PFSK-1 (cell line): ENCODE data around the gene POM121L2.

Experiments
- FOXP2 ChIP-seq: optimal IDR thresholded peaks from 2 replicates; pipeline ENCODE3; 2011; ENCODE audit warnings: borderline replicate concordance, control low read depth, inconsistent platforms; ENCODE audit not compliant: insufficient read depth; ENCODE audit errors: extremely low read length, extremely low read depth
- POLR2AphosphoS5 ChIP-seq: IDR thresholded peaks from 2 replicates; pipeline ENCODE4 v1.6.1; 2012; ENCODE audit warnings: low read depth, mild to moderate bottlenecking, control low read depth, low read length, moderate library complexity
- SIN3A ChIP-seq: IDR thresholded peaks from 2 replicates; pipeline ENCODE4 v1.6.1; 2012; ENCODE audit warnings: mild to moderate bottlenecking, low read length, moderate library complexity, borderline replicate concordance; ENCODE audit not compliant: insufficient read depth
- TAF1 ChIP-seq: IDR thresholded peaks from 2 replicates; pipeline ENCODE4 v1.6.1; 2012; ENCODE audit warnings: low read length, control low read depth, borderline replicate concordance; ENCODE audit not compliant: insufficient read depth
- TF ChIP-seq, protein P1 (sequence below), 2 experiments: IDR thresholded peaks; 2 replicates each; pipeline versions ENCODE4 v1.6.1 to v1.8.0; 2011 to 2012; ENCODE audit warnings: low read depth in 2 of 2, low read length in 2 of 2, control low read depth in 1 of 2, inconsistent platforms in 1 of 2, mild to moderate bottlenecking in 1 of 2, moderate library complexity in 1 of 2; ENCODE audit not compliant: insufficient read depth in 1 of 2

POM121L2 gene

DNA sequence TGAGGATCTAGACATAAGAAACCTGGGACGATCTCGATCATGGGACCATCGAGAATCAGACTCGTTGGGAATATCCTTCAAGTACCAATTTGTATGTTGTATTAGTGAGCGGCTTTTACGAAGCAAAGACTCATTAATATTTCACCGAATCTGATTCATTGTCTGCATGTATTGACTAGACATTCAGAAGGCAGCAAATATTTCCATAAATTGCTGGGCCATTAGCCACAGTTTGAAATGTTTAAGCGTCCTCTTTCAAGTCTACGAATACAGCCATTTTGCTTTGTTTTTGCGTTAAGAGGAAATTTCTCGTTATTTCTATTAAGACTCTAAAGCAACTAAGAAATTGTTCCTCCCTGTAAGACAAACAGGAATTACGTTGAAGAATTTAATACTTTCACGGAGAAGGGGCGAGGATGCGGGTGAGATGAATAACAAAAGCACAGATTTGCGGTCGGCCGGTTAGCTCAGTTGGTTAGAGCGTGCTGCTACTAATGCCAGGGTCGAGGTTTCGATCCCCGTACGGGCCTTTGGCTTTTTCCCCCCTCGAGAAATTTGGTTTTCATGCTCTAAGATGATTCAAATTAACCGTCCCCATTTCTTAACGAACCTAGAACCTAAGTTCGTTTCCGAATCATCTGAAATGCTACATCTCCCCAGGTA lies 18.5 kb downstream of the POM121L2 start:
- TF ChIP-seq SIN3A = no peak
- TF ChIP-seq TAF1 = no peak
- TF ChIP-seq, protein P1, sequence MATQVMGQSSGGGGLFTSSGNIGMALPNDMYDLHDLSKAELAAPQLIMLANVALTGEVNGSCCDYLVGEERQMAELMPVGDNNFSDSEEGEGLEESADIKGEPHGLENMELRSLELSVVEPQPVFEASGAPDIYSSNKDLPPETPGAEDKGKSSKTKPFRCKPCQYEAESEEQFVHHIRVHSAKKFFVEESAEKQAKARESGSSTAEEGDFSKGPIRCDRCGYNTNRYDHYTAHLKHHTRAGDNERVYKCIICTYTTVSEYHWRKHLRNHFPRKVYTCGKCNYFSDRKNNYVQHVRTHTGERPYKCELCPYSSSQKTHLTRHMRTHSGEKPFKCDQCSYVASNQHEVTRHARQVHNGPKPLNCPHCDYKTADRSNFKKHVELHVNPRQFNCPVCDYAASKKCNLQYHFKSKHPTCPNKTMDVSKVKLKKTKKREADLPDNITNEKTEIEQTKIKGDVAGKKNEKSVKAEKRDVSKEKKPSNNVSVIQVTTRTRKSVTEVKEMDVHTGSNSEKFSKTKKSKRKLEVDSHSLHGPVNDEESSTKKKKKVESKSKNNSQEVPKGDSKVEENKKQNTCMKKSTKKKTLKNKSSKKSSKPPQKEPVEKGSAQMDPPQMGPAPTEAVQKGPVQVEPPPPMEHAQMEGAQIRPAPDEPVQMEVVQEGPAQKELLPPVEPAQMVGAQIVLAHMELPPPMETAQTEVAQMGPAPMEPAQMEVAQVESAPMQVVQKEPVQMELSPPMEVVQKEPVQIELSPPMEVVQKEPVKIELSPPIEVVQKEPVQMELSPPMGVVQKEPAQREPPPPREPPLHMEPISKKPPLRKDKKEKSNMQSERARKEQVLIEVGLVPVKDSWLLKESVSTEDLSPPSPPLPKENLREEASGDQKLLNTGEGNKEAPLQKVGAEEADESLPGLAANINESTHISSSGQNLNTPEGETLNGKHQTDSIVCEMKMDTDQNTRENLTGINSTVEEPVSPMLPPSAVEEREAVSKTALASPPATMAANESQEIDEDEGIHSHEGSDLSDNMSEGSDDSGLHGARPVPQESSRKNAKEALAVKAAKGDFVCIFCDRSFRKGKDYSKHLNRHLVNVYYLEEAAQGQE (IDR thresholded peaks at IDR 0.05; ENCODE audit: insufficient read depth in 1 of 2, low read depth in 2 of 2, low read length in 2 of 2) = no peak
- TF ChIP-seq FOXP2 = no peak
- TF ChIP-seq POLR2AphosphoS5 = no peak

GRCh38 chr6:27290850-27291208 lies 21.2 kb downstream of the POM121L2 start:
- TF ChIP-seq FOXP2 (no peak), SIN3A (no peak), TAF1 (no peak)
- TF ChIP-seq, protein P1 (IDR thresholded peaks at IDR 0.05; ENCODE audit: insufficient read depth in 1 of 2, low read depth in 2 of 2, low read length in 2 of 2) = no peak

DNA sequence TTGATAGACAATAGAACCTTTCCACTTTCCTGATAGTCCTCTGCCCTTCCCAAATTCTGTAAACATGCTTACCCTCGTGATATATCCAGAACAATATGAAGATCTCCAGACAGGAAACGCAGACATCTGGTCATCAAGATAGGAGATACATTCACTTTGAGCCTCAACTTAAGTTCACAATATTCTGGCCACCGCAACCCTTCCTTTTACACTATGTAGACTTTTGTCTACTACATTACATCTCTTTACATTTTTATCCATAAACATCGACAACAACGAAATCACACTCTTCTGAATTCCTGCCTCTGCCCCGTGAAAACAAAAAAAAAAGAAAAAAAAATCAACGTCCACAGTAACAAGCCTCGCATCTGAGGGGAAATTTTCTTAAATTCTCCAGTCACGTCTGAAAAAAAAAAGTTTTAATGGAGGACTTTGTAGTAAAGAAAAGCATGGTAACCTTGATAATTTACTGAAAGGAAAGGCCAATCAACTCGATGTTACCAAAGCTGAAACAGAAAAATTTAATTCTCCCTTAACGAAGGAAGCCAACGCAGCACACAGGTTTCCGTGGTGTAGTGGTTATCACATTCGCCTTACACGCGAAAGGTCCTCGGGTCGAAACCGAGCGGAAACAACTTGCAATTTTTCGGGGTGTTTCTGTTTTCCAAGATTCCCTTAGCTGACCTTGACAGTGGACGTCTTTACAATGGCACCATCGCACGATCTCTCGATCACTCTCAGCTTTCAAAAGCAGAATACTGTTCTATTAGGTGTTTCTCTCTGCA lies 21.8 kb downstream of the POM121L2 start:
- TF ChIP-seq FOXP2 (no peak), POLR2AphosphoS5 (no peak), SIN3A (no peak), TAF1 (no peak)
- TF ChIP-seq, protein P1 (IDR thresholded peaks at IDR 0.05; ENCODE audit: insufficient read depth in 1 of 2, low read depth in 2 of 2, low read length in 2 of 2) = no peak

DNA sequence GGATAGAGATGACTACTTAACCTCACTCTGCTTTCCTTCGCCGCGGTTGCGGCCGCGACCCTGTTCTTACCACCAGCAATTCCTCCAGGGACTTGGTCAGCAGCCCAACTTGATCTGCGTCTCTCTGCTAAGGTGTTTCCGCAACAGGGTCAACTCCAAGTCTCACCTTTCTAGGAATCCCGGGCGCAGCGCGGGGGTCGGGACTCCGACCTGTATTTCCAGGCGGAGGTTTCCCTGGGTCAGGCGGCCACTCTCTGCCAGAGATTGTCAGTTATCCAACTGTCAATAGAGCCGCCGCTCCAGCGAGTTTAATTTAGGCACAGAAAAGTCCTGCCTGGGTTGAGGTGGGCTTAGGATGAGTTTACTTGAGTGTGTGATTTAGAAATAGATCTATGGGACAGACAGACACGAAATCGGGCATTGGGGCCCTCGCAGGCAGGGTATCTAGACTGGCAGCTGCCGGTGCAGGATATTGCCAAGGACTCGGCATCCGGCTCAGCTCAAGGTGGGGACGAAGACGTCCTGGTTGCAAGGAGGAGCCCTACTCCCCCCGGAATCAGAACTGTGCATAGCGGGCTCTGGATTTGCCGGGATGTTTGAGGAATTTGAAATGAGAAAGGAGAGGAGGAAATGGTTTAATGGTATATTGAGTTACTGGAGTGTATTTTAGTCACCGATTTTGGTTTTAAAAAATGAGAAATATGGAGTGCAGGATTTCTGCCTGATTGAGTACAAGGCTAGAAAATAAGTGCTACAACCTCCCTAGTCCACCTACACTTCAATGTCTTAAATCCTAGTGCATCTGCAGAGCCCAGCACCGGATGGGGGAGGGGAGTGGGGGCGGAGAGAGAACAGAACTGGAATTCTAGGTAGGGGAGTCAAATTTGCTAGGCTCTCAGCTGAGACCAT lies 23.7 kb downstream of the POM121L2 start:
- TF ChIP-seq, protein P1 (IDR thresholded peaks at IDR 0.05; ENCODE audit: insufficient read depth in 1 of 2, low read depth in 2 of 2, low read length in 2 of 2) = no peak
- no peak for TF ChIP-seq FOXP2
- no peak for TF ChIP-seq POLR2AphosphoS5
- TF ChIP-seq SIN3A = no peak
- no peak for TF ChIP-seq TAF1
